ENCODE data around the gene EIF4E2. TPM values are rescaled to one million over a fixed set of nuclear protein-coding genes. Genes with fewer than 3 reads are reported as not detected.

Gene EIF4E2, protein sequence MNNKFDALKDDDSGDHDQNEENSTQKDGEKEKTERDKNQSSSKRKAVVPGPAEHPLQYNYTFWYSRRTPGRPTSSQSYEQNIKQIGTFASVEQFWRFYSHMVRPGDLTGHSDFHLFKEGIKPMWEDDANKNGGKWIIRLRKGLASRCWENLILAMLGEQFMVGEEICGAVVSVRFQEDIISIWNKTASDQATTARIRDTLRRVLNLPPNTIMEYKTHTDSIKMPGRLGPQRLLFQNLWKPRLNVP
- 127 TPM for total RNA-seq

DNA sequence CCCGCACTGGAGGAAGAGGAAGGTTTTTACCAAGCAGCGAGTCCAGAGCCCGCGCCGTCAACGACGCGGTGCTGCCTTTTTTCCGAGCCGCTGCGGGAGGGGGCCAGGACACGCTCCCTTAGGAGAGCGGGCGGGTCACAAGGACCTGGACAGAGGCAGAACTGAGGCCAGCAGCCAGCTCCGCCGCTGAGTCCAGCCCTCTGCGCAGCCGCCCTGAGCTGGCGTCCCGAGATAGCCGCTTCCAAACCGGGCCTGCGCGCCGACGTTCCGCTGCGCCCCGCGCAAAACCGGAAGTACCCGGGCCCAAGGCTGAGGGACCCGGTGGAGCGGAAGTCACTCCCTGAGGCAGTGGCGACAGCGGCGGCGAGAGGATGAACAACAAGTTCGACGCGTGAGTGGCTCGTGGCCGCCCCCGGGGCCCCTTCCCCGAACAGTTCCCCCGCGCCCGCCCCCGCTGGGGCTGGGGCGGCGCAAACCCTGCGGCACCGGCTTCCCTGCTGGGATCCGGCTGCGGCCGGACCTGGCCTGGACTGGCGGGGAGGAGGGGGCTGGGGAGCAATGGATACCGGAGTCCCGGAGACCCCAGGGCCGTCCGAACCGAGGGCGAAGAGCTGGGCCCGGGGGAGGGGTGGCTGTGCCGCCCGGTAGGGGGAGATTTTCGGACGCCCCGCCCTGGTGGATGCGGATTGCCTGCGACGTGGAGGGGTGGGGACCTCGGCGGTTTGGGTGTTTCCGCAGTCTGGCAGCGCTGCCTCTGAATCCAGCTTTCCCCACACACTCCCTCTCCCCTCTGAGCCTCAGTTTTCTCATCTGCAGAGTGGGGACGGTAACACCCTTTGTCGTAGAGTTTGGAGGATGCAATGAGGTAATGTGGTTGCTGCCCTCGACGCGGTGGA is at the start of gene EIF4E2, which contains the start of gene TIGD1:
TSS of gene EIF4E2 (plus strand) at position 336 of the 896 bp plus-strand sequence. CDS start at position 372, 36 bp downstream.
TSS of gene TIGD1 (minus strand) at position 204 of the 896 bp plus-strand sequence. CDS start 675 bp downstream, outside the sequence.
- peak; percentile 98 for DNase-seq

DNA sequence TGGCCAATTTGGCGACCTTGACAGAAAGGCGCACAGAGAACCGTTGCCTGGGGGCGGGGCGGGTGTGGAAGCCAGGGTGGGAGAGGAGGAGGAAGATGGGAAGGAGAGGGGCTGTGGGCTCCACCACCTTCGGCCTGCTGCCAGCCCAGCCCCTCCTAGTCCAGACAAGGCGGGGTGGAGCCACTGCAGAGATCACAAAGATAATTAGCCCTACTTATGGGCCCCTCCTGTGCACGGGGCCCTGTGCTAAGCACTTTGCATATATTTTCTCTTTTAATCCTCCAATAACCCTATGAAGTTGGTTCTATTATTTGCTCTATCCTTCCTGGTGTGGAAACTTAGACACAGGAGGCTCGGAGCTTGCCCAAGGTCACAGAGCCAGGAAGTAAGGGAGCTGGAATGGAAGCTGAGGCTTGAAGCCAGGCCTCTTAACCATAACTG is 49.1 kb upstream of the EIF4E2 start:
- DNase-seq = no peak

DNA sequence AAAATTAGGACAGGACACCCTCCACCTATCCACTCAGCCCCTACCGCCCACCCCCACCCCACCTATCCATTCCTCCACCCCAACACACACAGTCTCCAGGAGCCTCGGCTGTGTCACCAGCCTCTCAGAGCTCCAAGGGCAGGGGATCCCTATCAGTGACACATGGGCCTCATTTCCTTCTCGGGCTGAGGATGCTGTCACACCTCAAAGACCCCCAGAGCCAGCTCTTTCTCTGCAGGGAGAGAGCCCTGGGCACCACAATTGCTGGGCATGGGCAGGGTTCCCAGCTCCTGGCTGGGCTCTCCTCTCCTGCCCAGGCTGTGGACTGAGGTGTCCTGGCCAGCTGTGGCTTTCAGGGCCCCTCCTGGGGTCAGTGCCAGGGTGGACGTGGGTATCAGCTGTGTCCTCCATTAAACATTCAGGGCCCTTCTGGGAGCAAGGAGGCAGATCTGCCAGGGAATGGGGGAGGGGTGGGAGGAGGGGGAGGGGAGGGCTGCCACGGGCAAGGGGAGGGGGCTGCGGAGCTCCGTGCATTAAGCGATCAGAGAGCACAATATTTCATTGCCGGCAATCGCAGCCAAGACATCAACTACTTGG is 48.6 kb upstream of the EIF4E2 start:
- no peak for DNase-seq

DNA sequence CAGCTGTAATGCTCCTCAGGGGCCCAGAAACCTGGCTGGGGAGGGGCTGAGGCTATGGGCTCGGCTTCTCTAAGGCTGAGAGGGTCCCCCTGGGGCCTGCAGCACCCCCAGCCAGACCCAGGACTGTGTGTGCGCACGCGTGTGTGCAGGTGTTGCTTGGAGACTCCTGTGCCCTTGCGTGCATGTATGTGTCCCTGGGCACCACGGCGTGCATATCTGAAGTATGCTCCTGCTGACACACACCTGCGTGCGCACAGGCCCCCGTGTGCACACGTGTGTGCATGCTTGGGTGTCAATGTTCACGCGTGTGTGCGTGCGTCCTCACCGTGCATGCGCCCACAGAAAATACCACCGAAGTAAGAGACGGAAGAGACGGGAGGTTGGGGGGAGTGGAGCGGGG is 48.0 kb upstream of the EIF4E2 start:
- no peak for DNase-seq

DNA sequence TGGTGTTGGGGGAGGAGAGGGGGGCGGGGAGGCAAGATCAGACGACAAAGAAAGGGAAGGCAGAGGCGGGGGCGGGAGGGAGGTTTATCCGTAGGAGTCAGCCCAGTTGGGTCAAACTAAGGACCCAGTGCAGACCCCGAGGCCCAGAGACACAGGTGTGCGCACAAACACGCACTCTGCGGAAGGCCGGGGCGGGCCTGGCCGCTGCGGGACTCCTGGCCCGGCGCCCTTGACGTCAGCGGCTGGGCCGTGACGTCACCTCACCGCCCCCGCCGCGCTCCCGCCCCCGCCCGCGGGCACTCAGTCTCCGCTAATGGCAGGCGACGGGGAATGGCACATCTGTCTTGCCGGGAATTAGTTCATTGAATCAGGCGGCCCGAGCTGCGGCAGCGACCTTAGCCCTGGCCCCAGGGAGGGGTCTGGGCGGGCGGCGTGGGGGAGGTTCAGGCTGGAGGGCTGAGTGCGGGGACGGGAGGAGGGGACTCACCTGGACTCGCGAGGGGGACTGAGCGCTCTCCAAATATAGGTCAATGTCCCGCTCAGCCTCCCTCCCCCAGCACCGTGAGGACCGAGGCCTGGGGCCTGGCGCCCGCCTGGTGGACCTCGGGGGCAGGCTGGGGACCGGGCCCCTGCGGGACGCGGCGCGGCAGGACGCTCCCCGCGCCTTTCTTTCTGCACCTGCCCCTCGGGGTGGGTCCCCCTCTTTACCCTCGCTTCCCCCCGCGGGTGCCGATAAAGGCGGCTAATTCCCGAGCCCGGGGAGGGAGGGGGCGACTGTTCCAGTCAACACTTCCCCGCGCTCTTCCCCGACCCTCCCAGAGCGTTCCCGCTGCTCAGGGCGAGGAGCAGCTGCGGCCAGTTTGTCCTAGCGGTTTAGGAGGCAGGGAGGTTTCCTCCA is 47.3 kb upstream of the EIF4E2 start:
- peak; percentile 68 for DNase-seq

DNA sequence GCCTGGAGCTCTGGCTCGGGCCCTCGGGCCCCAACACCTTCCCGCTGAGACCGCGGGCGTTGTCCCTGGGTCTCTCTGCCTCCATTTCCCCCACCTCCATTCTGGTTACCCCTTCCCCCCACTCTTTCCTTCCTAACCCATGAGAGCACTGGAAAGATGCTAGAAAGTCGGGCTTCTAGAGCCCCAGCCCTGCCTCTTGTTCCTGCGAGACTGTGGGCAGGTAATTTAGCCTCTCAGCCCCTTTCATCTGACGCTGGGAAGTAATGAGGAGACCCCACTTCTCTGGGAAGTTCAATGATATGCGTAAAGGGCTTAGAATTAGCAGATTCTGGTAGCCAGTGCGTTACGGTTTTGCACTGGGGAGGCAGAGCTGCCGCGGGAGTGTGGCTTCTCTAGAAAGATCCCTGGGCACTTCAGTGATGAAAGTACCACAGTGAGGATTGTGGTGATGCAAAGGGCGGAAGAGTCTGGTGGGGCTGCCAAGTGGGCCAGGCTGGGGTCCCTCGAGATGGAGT is 46.6 kb upstream of the EIF4E2 start:
- no peak for DNase-seq

DNA sequence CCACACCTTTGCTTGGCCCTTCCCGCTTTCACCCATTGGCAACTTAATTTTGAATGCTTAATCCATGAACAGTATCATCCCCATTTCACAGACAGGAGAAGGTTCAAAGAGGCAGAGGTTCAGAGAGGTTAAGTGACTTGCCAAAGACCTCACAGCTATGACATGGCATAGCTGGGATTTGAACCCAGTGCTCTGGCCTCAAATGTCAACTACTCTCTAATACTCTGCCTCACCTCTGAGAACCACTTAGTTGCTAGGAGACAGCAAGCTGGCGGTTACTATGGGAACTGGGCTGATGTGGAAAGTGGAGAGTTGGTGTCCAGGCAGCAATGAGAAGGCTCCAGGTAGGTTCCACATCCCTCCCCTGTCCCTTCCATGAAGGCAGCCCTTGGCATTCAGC is 46.1 kb upstream of the EIF4E2 start:
- DNase-seq = no peak

DNA sequence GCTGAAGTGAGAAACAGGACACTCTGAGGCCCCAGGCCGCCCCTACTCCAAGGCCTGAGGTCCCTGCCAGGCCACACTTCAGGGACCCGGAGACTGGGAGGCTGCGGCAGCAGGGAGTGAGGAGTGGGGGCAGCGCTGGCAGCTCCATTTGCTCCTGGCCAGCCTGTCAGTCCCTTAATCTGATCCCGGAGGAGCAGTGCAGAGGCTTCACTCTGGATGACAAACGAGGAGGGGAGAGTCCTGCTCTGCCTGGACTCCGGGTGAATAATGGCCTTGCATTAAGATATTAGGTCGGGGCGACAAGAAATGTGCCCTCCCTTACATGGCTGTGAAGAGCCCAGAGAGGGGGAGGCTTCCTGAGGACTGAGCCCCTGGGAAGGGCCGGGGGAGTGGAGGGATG is 44.6 kb upstream of the EIF4E2 start:
- DNase-seq = no peak

DNA sequence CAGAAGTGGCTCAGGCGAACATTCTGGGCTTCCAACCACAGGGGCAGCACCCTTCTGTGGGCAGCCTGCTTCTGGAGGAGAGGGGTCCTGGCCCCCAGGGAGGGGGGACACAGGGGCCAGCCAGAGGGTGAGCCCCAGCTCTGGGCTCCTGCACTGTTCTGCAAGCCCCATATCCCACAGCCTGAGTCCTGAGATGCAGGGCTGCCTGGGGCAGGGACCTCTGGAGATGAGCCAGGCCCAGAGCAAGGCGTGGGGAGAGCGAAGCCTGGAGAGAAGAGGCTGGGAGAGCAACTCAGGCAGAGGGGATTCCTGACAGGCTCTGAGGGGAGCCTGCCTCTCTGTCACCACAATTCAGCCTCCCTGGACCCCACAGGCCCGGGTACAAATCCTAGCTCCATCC is 43.8 kb upstream of the EIF4E2 start:
- no peak for DNase-seq

DNA sequence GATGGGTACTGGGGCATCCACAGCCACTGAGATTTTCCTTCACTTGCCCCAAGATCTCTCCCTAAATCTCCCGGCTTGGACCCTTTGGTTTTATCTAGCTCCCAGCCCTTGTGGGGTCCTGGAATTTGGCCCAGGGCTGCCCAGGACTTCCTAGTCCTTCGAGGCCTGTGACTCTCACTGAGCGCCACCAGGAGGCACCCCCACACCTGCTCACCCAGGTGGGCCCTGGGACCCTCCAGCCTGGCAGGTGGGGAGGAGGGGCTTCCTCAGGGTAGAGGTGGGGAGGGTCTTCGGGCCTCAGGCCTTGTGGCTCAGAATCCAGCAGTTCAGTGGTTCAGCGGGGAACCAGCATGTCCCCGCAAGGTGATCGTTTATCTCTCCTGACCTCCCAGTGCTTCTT is 42.2 kb upstream of the EIF4E2 start:
- no peak for DNase-seq

DNA sequence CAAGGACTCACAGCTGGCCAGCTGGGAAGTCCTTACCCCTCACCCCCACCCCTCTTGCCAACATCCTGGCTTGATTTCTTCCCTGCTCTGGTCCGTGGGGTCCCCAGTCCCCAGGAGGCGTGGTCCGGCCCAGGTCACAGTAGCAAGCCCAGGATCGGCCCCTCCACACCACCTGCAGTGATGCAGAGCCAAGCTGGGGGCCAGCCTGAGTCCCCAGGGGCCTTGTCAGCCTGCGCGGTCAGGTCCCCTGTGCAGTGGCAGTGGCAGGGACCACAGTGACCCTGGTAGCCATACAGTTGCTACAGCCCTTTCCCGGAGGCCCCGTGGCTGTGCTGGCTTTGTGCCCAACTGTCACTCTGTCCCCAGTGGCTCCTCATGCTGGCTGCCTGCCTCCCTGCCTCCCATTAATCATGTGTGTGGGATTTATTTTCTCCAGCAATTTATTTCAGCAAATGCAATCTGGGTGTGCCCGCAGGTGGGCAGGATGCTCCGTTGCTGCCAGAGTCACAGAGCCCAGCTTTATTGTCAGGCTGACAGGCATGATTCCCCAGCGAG is 39.1 kb upstream of the EIF4E2 start:
- no peak for DNase-seq

DNA sequence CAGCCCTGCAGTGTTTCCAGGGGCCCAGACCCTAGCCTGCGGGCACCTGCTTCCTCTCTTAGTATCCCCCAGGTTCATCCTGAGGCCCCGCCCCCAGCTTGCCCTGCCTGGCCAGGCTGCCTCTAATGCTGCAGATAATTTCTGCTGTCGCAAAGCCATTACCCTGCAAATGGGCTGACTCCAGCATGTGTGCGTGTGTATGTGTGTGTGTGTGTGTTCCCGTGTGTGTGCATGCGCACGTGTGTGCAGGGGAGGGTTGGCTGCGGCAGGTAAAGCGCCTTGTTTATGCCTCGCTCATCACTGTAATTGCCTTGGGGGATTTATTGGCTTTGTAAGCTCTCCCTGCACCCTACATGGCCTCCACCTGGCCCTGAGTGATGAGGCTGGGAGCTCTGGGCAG is 37.9 kb upstream of the EIF4E2 start:
- peak; percentile 65 for DNase-seq

DNA sequence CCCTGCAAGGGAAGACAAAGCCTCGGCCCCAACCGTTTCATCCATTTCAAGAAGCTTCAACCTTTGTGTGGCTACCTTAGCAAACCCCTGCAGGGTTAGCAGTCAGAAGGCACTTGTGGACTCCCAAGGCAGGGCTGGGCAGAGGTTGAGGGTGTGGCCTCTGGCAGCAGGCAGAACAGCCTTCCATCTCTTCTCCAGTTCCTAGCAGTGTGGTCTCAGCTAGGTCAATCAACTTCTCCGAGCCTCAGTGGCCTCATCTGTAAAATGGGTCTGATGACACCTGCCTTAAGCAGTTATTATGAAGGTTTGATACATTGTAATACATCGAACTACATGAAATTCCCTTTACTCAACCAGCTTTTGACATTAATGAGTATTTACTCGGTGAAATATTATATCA is 37.1 kb upstream of the EIF4E2 start:
- no peak for DNase-seq

DNA sequence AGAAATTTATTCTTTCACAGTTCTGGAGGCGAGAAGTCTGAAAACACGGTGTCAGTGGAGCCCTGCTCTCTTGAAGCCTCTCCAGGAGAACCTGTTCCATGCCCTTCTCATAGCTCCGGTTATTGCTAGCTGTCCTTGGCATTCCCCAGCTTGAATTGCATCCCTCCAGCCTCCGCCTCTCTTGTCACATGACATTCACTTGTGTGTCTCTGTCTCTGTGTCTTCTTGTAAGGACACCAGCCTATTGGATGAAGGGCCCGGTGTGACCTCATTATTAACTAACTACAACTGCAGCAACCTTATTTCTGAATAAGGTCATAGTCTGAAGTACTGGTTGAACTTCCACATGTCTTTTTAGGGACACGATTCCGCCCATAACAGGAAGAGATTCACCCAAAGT is 34.9 kb upstream of the EIF4E2 start:
- DNase-seq = no peak

DNA sequence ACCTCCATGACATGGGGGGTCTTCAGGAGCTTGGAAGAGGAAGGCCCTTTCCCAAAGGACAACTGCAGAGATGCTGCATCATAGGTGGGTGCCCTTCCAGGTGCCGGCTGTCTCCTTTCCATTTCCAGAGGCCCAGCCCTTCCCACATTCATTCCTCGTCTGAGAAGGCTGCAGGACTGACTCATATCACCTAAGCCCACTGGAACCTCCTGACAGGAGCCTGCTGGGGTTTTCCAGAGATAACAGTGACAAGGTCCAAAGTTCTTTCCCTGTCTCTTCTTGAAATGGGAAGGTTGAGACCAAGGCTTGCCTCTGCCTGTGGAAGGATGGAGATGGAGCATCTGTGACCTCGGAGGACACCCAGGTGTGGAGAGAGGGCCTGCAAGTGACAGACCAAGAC is 33.9 kb upstream of the EIF4E2 start:
- DNase-seq = no peak

DNA sequence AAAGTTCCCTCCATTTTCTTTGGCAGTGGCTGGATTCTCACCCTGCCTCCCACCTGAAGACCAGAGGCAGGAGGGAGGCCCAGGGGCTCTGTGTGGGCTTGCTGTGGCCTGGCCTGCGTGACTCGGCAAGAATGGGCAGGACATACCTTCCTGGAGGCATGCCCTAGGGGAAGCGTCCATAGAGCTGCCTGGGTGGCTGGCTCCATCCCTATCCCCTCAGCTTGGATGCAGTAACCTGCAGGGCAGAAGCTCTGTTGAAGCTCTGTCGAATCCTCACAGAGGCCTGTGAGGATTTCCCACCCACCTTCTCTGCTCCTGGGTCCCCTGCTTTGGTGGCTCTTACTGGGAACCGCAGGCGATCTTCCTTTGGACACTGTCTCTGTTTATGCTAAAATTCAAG is 31.6 kb upstream of the EIF4E2 start:
- no peak for DNase-seq

DNA sequence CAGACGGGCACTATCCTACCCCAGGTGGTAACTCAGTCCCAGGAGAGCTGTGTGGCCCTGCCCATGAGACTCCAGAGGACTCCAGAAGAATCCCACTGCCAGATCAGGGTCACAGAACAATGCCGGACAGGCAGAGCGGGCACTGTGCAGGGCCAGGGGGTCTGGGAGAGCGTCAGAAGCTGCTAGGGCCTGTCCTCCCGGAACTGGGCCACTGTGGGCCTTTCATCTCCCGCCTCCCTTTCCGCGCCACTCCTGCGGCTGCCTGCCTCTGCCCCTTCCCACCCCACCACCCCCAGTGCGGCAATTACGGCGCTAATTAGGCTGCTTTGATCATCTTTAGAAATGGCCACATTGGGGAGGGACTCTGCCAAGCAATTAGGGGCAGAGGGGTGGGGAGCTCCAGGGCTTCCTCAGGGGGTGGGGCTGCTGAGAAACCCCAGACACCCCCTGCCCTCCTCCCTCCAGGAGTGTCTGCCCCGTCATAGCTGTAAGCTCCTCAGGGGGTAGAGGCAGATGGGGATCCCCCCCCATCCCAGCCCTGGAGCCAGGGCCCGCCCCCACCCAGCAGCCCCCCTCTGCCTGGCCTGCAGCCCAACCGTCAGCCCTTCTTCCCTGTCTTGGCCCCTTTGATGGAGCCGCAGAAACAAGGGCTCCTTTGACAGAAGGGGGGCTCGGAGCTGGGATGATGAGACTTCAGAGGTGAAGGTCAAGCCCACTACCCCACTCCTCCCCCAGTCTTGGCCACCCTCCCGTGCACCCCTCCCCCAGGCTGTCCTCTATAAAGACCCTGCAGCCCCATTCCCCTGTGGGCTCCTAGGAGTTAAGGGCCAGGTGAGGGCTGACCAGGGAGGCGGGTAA is 30.7 kb upstream of the EIF4E2 start, which contains the start of gene PRSS56:
TSS of gene PRSS56 (plus strand) at position 808 of the 858 bp plus-strand sequence. CDS start 211 bp downstream, outside the sequence.
- DNase-seq = no peak

DNA sequence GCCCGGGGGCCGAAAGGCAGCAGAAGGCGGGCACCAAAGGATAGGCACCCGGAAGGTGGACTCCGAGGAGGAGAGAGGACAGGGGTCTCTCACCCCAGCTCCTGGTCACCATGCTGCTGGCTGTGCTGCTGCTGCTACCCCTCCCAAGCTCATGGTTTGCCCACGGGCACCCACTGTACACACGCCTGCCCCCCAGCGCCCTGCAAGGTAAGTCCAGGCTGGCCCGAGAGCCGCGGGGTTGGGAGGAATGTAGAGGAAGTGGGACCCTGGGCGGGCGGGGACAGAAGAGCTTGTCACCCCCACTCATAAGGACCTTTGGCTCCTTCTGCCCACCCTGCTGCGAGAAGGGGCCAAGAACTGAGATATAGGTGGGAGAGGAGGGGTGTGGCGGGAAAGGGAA is 30.0 kb upstream of the EIF4E2 start:
- no peak for DNase-seq

DNA sequence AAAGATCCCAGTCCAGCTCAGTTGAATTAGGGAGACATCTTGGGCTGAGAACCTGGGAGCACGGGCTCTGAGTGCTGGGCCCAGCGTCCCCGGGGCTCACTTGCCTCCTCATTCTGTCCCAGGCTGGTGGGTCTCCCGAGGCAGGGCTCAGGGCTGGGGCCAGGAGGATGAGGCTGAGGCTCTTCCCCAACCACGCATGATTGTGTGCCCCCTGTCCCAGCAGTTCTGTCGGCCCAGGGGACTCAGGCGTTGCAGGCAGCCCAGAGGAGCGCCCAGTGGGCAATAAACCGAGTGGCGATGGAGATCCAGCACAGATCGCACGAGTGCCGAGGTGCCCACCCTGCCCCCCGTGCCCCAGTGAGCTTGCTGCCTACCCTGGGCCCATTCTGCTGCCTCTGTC is 29.4 kb upstream of the EIF4E2 start:
- no peak for DNase-seq

DNA sequence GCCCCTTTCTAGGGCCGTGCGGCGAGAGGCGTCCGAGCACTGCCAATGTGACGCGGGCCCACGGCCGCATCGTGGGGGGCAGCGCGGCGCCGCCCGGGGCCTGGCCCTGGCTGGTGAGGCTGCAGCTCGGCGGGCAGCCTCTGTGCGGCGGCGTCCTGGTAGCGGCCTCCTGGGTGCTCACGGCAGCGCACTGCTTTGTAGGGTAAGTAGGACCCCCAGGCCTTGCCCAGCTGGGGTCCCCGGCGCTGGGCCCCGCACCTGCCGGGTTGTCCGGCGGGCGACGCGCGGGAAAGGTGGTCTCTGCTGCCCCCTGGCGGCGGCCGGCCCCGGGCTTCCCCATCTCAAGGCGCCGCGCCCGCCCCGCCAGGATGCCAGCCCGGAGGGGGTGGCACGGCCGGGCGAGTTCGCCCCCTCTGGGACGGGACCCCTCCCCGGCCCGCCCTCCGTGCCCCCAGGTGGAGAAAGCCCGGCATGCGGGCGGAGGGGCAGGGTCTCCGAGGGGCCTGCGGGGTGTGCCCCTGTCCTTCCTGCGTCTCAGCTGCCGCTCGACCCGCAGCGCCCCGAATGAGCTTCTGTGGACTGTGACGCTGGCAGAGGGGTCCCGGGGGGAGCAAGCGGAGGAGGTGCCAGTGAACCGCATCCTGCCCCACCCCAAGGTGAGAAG is 28.4 kb upstream of the EIF4E2 start:
- peak; percentile 73 for DNase-seq

Data from tongue (tissue), 2 donors.